Measurements from ENCODE around the gene C16orf92. TPM values are rescaled to one million over a fixed set of nuclear protein-coding genes. Genes with fewer than 3 reads are reported as not detected.

C16orf92 gene
- total RNA-seq, 1 experiment from 2014 or later = not detected

Other genes with a start within 250 kb of the C16orf92 start
- 0.07 TPM for gene ZG16, start 244.9 kb upstream of the C16orf92 start, total RNA-seq (2021; ENCODE audit: unreplicated experiment)
- gene KIF22, start 232.4 kb upstream of the C16orf92 start, total RNA-seq (2021; ENCODE audit: unreplicated experiment) = 155 TPM
- gene MAZ, start 216.7 kb upstream of the C16orf92 start, total RNA-seq (2021; ENCODE audit: unreplicated experiment) = 256 TPM
- 4.0 TPM for gene PRRT2, start 211.0 kb upstream of the C16orf92 start, total RNA-seq (2021; ENCODE audit: unreplicated experiment)
- 28.9 TPM for gene PAGR1, start 207.0 kb upstream of the C16orf92 start, total RNA-seq (2021; ENCODE audit: unreplicated experiment)
- gene MVP, start 202.7 kb upstream of the C16orf92 start, total RNA-seq (2021; ENCODE audit: unreplicated experiment) = 75.1 TPM
- 58.3 TPM for gene CDIPT, start 160.0 kb upstream of the C16orf92 start, total RNA-seq (2021; ENCODE audit: unreplicated experiment)
- gene SEZ6L2, start 123.6 kb upstream of the C16orf92 start, total RNA-seq (2021; ENCODE audit: unreplicated experiment) = 49.3 TPM
- gene ASPHD1, start 122.7 kb upstream of the C16orf92 start, total RNA-seq (2021; ENCODE audit: unreplicated experiment) = 18.4 TPM
- 40.7 TPM for gene KCTD13, start 97.0 kb upstream of the C16orf92 start, total RNA-seq (2021; ENCODE audit: unreplicated experiment)
- gene TMEM219, start 61.1 kb upstream of the C16orf92 start, total RNA-seq (2021; ENCODE audit: unreplicated experiment) = 75.5 TPM
- gene TAOK2, start 49.3 kb upstream of the C16orf92 start, total RNA-seq (2021; ENCODE audit: unreplicated experiment) = 56.7 TPM
- 21.8 TPM for gene HIRIP3, start 27.6 kb upstream of the C16orf92 start, total RNA-seq (2021; ENCODE audit: unreplicated experiment)
- gene INO80E, start 27.0 kb upstream of the C16orf92 start, total RNA-seq (2021; ENCODE audit: unreplicated experiment) = 89.8 TPM
- gene DOC2A, start 12.2 kb upstream of the C16orf92 start, total RNA-seq (2021; ENCODE audit: unreplicated experiment) = 17.3 TPM
- gene TLCD3B, start 8.1 kb downstream of the C16orf92 start, total RNA-seq (2021; ENCODE audit: unreplicated experiment) = 1.0 TPM
- 2,423 TPM for gene ALDOA, start 42.6 kb downstream of the C16orf92 start, total RNA-seq (2021; ENCODE audit: unreplicated experiment)
- gene PPP4C, start 52.8 kb downstream of the C16orf92 start, total RNA-seq (2021; ENCODE audit: unreplicated experiment) = 165 TPM
- 1.4 TPM for gene TBX6, start 68.7 kb downstream of the C16orf92 start, total RNA-seq (2021; ENCODE audit: unreplicated experiment)
- gene YPEL3, start 73.0 kb downstream of the C16orf92 start, total RNA-seq (2021; ENCODE audit: unreplicated experiment) = 10.9 TPM
- 7.0 TPM for gene GDPD3, start 90.3 kb downstream of the C16orf92 start, total RNA-seq (2021; ENCODE audit: unreplicated experiment)
- gene MAPK3, start 100.0 kb downstream of the C16orf92 start, total RNA-seq (2021; ENCODE audit: unreplicated experiment) = 68.8 TPM
- 7.0 TPM for gene CORO1A, start 160.4 kb downstream of the C16orf92 start, total RNA-seq (2021; ENCODE audit: unreplicated experiment)
- gene BOLA2B, start 170.5 kb downstream of the C16orf92 start, total RNA-seq (2021; ENCODE audit: unreplicated experiment) = 180 TPM
- 48.3 TPM for gene SLX1A, start 170.7 kb downstream of the C16orf92 start, total RNA-seq (2021; ENCODE audit: unreplicated experiment)
- 23.5 TPM for gene SULT1A3, start 176.1 kb downstream of the C16orf92 start, total RNA-seq (2021; ENCODE audit: unreplicated experiment)
- 9.1 TPM for gene NPIPB13, start 225.3 kb downstream of the C16orf92 start, total RNA-seq (2021; ENCODE audit: unreplicated experiment)